Fibroblast of peridontal ligament (primary cell): Measurements from ENCODE around the gene MEDAG.

Source experiments
- DNase-seq: peaks from one replicate; pipeline ENCODE4 v3.0.0-alpha.2; 2010; ENCODE audit errors: extremely low read depth

MEDAG gene

GRCh38 chr13:30905932-30906383 lies at the start of gene MEDAG:
MEDAG (plus strand) TSS chr13:30906271; CDS start chr13:30906516, 245 bp downstream.
- DNase-seq, result peak; percentile 86

GRCh38 chr13:30857018-30857417 lies 49.1 kb upstream of the MEDAG start:
- DNase-seq, result no peak

GRCh38 chr13:30857636-30858035 lies 48.4 kb upstream of the MEDAG start:
- no peak for DNase-seq

GRCh38 chr13:30859326-30859725 lies 46.7 kb upstream of the MEDAG start:
- no peak for DNase-seq

- DNase-seq, result no peak
Measured at GRCh38 chr13:30861163-30861562, 44.9 kb upstream of the MEDAG start.

GRCh38 chr13:30861836-30862467 lies 44.1 kb upstream of the MEDAG start:
- DNase-seq, result no peak

- DNase-seq, result no peak
Measured at GRCh38 chr13:30862707-30863106, 43.4 kb upstream of the MEDAG start.

GRCh38 chr13:30863231-30863630 lies 42.8 kb upstream of the MEDAG start:
- DNase-seq, result no peak

- no peak for DNase-seq
Measured at GRCh38 chr13:30863796-30864195, 42.3 kb upstream of the MEDAG start.

GRCh38 chr13:30864433-30865122 lies 41.5 kb upstream of the MEDAG start:
- DNase-seq, result peak; percentile 96

GRCh38 chr13:30865123-30866049 lies 40.7 kb upstream of the MEDAG start:
- peak; percentile 96 for DNase-seq

- no peak for DNase-seq
Measured at GRCh38 chr13:30866677-30867076, 39.4 kb upstream of the MEDAG start.

GRCh38 chr13:30867089-30867669 lies 38.9 kb upstream of the MEDAG start:
- no peak for DNase-seq

GRCh38 chr13:30868799-30869470 lies 37.1 kb upstream of the MEDAG start:
- DNase-seq, result peak; percentile 53

- DNase-seq, result peak; percentile 42
Measured at GRCh38 chr13:30869491-30869890, 36.6 kb upstream of the MEDAG start.

- peak; percentile 99 for DNase-seq
Measured at GRCh38 chr13:30870049-30870884, 35.8 kb upstream of the MEDAG start.

- DNase-seq, result no peak
Measured at GRCh38 chr13:30870916-30871587, 35.0 kb upstream of the MEDAG start.

GRCh38 chr13:30871588-30872275 lies 34.3 kb upstream of the MEDAG start:
- no peak for DNase-seq

- no peak for DNase-seq
Measured at GRCh38 chr13:30872276-30872594, 33.8 kb upstream of the MEDAG start.
